ENCODE data around the gene RIPOR3. TPM values are rescaled to one million over a fixed set of nuclear protein-coding genes. Genes with fewer than 3 reads are reported as not detected.

The RIPOR3 gene
- polyA plus RNA-seq, 1 donor: 9.3 TPM

DNA sequence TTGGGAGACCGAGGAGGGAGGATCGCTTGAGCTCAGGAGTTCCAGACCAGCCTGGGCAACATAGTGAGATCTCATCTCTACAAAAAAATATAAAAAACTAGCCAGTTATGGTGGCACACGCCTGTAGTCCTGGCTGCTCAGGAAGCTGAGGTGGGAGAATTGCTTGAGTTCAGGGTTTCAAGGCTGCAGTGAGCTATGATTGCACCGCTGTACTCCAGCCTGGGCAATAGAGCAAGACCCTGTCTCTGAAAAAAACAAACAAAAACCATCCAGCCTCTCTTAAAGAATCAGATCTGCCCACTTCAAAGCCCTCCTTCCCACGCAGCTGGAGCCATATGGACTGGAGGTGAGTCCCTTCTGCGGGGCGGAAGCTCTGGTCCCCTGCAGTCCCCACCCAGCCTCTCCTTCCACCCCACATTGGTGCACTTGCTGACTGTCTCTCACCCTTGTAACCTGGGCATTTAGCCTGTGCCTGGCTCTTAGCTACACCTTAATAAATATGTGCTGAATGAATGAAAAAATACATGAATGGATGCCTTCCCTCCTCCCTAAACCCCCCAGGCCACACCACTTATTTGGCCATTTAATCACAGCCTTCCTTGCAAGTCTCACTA, 32.9 kb upstream of the RIPOR3 start:
- H3K4me1 ChIP-seq (ENCODE audit: control insufficient read depth, insufficient read depth, low read length): peaks cover 37% of the 10 kb centered on the region
- WGBS (ENCODE audit: insufficient coverage, low lambda C conversion rate): no CpG with 5 or more reads among the region's 7 CpGs
- no peaks in the 10 kb centered on the region for H3K27me3 ChIP-seq (ENCODE audit: control insufficient read depth, insufficient read depth, low read length)
- no peak for DNase-seq
- peak overlapping the region; percentile 11 for H3K27ac ChIP-seq (ENCODE audit: low read length)
- H3K4me3 ChIP-seq (ENCODE audit: low read length): no peak overlapping the region
- H3K36me3 ChIP-seq (ENCODE audit: control insufficient read depth, insufficient read depth, low read length): no peaks in the 10 kb centered on the region
- no peaks in the 10 kb centered on the region for H3K9me3 ChIP-seq (ENCODE audit: control insufficient read depth, low read depth, low read length)

DNA sequence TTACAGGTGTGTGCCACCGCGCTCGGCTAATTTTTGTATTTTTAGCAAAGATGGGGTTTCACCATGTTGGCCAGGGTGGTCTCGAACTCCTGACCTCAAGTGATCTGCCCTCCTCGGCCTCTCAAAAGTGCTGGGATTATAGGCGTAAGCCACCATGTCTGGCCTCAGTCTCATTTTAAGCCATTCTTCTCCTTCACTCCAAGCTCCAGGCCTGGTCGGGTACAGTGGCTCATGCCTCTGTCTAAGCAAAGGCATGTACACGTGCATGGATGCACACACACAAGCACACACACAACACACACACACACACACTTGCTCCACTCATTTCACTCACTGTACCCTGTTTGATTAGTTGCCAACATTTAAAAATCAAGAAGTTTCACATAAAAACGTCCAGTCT, 32.3 kb upstream of the RIPOR3 start:
- no CpG with 5 or more reads among the region's 9 CpGs for WGBS (ENCODE audit: insufficient coverage, low lambda C conversion rate)
- Histone ChIP-seq H3K27ac (ENCODE audit: low read length) (no peak overlapping the region), H3K36me3 (ENCODE audit: control insufficient read depth, insufficient read depth, low read length) (no peaks in the 10 kb centered on the region), H3K27me3 (ENCODE audit: control insufficient read depth, insufficient read depth, low read length) (no peaks in the 10 kb centered on the region), H3K4me3 (ENCODE audit: low read length) (no peak overlapping the region), H3K4me1 (ENCODE audit: control insufficient read depth, insufficient read depth, low read length) (peaks cover 31% of the 10 kb centered on the region), H3K9me3 (ENCODE audit: control insufficient read depth, low read depth, low read length) (no peaks in the 10 kb centered on the region)
- DNase-seq: no peak

DNA sequence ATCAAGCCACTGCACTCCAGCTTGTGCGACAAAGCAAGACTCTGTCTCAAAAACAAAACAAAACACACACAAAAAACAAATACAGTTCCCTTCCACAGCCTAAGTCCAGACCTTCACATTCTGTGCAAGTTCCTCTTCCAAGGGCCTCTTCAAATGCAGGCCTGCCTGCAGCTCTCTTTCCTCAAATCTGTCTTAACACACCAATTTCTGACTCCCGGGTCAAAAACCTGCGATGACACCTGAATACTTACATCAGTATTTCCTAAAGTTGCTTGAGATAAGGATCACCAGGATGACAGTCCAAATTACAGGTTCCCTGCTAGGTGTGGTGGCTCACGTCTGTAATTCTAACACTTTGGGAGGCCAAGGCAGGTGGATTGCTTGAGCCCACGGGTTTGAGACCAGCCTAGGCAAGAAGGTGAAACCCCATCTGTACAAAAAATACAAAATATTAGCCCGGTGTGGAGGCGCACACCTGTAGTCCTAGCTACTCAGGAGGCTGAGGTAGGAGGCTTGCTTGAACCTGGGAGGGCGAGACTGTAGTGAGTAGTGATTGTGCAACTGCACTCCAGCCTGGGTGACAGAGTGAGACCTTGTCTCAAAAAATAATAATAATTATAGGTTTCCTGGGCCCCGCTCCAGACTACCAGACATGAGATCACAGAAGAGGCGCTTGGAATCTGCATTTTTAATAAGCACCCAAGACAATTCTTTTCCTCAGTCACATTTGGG, 31.2 kb upstream of the RIPOR3 start:
- no peaks in the 10 kb centered on the region for H3K9me3 ChIP-seq (ENCODE audit: control insufficient read depth, low read depth, low read length)
- H3K36me3 ChIP-seq (ENCODE audit: control insufficient read depth, insufficient read depth, low read length): no peaks in the 10 kb centered on the region
- no peak overlapping the region for H3K27ac ChIP-seq (ENCODE audit: low read length)
- peaks cover 24% of the 10 kb centered on the region for H3K4me1 ChIP-seq (ENCODE audit: control insufficient read depth, insufficient read depth, low read length)
- H3K4me3 ChIP-seq (ENCODE audit: low read length): no peak overlapping the region
- no peaks in the 10 kb centered on the region for H3K27me3 ChIP-seq (ENCODE audit: control insufficient read depth, insufficient read depth, low read length)
- no peak for DNase-seq
- 100% methylated on average over 3 of the region's 10 CpGs for WGBS (ENCODE audit: insufficient coverage, low lambda C conversion rate)

DNA sequence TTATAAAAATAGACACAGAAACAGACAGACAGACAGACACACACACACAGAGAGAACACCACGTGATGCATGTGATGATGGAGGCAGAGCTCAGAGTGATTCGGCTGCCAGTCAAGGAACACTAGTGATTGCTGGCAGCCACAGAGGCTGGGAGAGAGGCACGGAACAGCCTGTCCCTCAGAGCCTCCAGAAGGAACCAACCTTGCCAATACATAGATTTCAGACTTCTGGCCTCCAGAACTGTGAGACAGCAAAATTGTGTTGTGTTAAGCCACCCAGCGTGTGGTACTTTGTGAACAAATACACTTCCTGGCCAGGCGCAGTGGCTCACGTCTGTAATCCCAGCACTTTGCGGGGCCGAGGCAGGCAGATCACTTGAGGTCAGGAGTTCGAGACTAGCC, 30.5 kb upstream of the RIPOR3 start:
- H3K4me3 ChIP-seq (ENCODE audit: low read length): no peak overlapping the region
- DNase-seq: no peak
- no peak overlapping the region for H3K27ac ChIP-seq (ENCODE audit: low read length)
- no peaks in the 10 kb centered on the region for H3K36me3 ChIP-seq (ENCODE audit: control insufficient read depth, insufficient read depth, low read length)
- no CpG with 5 or more reads among the region's 9 CpGs for whole genome bisulfite sequencing (ENCODE audit: insufficient coverage, low lambda C conversion rate)
- peaks cover 17% of the 10 kb centered on the region for H3K4me1 ChIP-seq (ENCODE audit: control insufficient read depth, insufficient read depth, low read length)
- H3K9me3 ChIP-seq (ENCODE audit: control insufficient read depth, low read depth, low read length): no peaks in the 10 kb centered on the region
- no peaks in the 10 kb centered on the region for H3K27me3 ChIP-seq (ENCODE audit: control insufficient read depth, insufficient read depth, low read length)

DNA sequence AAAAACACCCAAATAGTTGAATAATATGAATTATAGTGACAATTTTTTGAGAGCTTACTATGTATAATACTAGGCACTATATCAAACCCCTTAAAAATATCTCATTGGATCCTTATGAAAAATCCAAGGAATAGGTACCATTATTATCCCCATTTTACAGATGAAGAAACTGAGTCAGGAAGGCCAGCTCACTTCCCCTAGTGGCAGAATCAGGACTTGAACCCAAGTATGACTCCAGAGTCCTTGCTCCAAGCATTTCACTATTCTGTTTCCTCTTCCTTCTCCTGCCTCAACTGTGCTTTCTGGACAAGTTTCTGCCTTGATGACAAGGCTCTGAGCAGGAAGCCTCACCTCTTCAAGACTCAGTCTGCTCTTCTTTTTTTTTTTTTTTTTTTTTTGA, 29.2 kb upstream of the RIPOR3 start:
- DNase-seq: no peak
- H3K27ac ChIP-seq (ENCODE audit: low read length): no peak overlapping the region
- no peak overlapping the region for H3K4me3 ChIP-seq (ENCODE audit: low read length)
- no peaks in the 10 kb centered on the region for H3K27me3 ChIP-seq (ENCODE audit: control insufficient read depth, insufficient read depth, low read length)
- H3K9me3 ChIP-seq (ENCODE audit: control insufficient read depth, low read depth, low read length): no peaks in the 10 kb centered on the region
- no peaks in the 10 kb centered on the region for H3K36me3 ChIP-seq (ENCODE audit: control insufficient read depth, insufficient read depth, low read length)
- peaks cover 10% of the 10 kb centered on the region for H3K4me1 ChIP-seq (ENCODE audit: control insufficient read depth, insufficient read depth, low read length)

DNA sequence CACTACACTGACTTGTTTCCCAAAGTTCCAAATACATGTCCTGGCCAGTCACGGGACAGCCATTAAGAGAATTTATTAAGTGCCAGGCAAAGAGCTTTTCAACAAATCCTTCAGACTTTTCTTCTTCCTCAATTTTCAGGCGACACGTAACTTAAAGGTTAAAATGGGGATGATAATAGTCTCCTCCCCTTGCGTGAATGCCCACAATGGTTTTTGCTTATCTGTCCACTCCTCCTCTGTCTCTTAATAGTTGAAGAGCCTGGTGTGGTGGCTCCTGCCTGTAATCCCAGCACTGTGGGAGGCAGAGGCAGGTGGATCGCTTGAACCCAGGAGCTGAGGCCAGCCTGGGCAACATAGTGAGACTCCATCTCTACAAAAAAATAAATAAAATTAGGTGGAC, 28.7 kb upstream of the RIPOR3 start:
- no peak for DNase-seq
- WGBS (ENCODE audit: insufficient coverage, low lambda C conversion rate): 80% methylated on average over 3 of the region's 5 CpGs

DNA sequence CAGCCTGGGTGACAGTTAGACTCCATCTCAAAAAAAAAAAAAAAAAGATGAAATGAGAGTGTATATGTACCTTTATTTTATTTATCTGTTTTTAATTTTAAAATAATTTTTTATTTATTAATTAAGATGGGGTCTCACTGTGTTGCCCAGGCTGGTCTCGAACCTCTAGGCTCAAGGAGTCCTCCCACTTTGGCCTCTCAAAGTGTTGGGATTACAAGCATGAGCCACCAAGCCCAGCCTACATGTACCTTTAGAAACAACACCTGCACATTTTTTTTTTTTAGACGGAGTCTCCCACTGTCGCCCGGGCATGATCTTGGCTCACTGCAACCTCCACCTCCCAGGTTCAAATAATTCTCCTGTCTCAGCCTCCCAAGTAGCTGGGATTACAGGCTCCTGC, 28.0 kb upstream of the RIPOR3 start:
- Histone ChIP-seq H3K27me3 (ENCODE audit: control insufficient read depth, insufficient read depth, low read length) (no peaks in the 10 kb centered on the region), H3K9me3 (ENCODE audit: control insufficient read depth, low read depth, low read length) (no peaks in the 10 kb centered on the region), H3K27ac (ENCODE audit: low read length) (no peak overlapping the region), H3K4me1 (ENCODE audit: control insufficient read depth, insufficient read depth, low read length) (no peaks in the 10 kb centered on the region), H3K4me3 (ENCODE audit: low read length) (no peak overlapping the region), H3K36me3 (ENCODE audit: control insufficient read depth, insufficient read depth, low read length) (no peaks in the 10 kb centered on the region)
- no CpG with 5 or more reads among the region's 4 CpGs for WGBS (ENCODE audit: insufficient coverage, low lambda C conversion rate)
- DNase-seq: no peak

More for the DNA sequence above, 28.7 kb upstream of the RIPOR3 start:
- Histone ChIP-seq H3K36me3 (ENCODE audit: control insufficient read depth, insufficient read depth, low read length) (no peaks in the 10 kb centered on the region), H3K27ac (ENCODE audit: low read length) (no peak overlapping the region), H3K4me1 (ENCODE audit: control insufficient read depth, insufficient read depth, low read length) (peaks cover 6% of the 10 kb centered on the region), H3K4me3 (ENCODE audit: low read length) (no peak overlapping the region), H3K27me3 (ENCODE audit: control insufficient read depth, insufficient read depth, low read length) (no peaks in the 10 kb centered on the region), H3K9me3 (ENCODE audit: control insufficient read depth, low read depth, low read length) (no peaks in the 10 kb centered on the region)

DNA sequence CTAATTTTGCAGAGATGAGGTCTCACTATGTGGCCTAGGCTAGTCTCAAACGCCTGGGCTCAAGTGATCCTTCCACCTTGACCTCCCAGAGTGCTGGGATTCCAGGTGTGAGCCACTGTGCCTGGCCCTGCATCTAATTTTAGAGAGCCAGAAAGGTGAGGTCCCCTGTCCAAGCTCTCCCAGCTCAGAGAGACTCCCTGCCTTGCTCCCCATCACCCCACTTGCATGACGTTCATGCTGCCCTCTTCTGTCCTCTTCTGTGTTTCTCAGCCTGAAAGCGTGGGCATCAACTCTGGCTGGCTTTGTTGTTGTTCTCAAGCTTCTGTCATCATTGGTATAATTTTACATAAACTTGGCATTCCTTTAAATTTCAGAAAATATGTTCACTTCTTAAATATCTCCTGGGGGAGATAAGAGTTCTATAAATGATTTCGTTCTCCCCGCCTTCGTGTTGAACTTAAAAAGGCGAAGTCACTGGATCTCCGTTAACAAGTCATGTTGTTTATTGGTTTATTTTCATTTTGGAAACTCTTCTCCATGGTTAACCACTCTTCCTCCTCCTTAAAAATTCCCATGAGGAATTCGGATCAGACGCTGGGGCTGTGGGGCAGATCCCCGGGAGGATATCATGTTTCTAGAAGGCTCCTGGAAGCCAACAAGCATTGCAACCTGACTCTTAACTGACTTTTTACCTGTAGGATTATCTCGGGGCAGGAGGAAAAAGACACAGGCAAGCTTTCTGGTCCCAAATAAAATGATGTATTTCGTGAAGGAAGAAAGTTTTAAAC, 26.8 kb upstream of the RIPOR3 start:
- DNase-seq: no peak
- no peak overlapping the region for H3K27ac ChIP-seq (ENCODE audit: low read length)
- WGBS (ENCODE audit: insufficient coverage, low lambda C conversion rate): 59% methylated on average over 3 of the region's 13 CpGs

DNA sequence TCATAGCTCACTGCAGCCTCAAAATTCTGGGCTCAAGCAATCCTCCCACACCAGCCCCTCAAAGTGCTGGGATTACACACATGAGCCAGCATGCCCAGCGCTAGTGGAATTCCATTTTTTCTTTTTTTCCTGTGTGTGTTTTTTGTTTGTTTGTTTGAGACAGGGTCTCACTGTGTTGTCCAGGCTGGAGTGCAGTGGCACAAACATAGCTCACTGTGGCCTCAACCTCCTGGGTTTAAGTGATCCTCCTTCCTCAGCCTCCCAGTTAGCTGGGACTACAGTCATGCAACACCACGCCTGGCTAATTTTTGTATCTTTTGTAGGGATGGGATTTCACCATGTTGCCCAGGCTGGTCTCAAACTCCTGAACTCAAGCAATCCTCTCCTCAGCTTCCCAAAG, 26.0 kb upstream of the RIPOR3 start:
- Histone ChIP-seq H3K36me3 (ENCODE audit: control insufficient read depth, insufficient read depth, low read length) (no peaks in the 10 kb centered on the region), H3K4me3 (ENCODE audit: low read length) (no peak overlapping the region), H3K27me3 (ENCODE audit: control insufficient read depth, insufficient read depth, low read length) (no peaks in the 10 kb centered on the region), H3K9me3 (ENCODE audit: control insufficient read depth, low read depth, low read length) (no peaks in the 10 kb centered on the region), H3K27ac (ENCODE audit: low read length) (no peak overlapping the region), H3K4me1 (ENCODE audit: control insufficient read depth, insufficient read depth, low read length) (no peaks in the 10 kb centered on the region)
- DNase-seq: no peak
- WGBS (ENCODE audit: insufficient coverage, low lambda C conversion rate): no CpG with 5 or more reads among the region's 2 CpGs

More for the DNA sequence above, 26.8 kb upstream of the RIPOR3 start:
- no peaks in the 10 kb centered on the region for H3K27me3 ChIP-seq (ENCODE audit: control insufficient read depth, insufficient read depth, low read length)
- H3K36me3 ChIP-seq (ENCODE audit: control insufficient read depth, insufficient read depth, low read length): no peaks in the 10 kb centered on the region
- H3K4me3 ChIP-seq (ENCODE audit: low read length): no peak overlapping the region
- no peaks in the 10 kb centered on the region for H3K4me1 ChIP-seq (ENCODE audit: control insufficient read depth, insufficient read depth, low read length)
- H3K9me3 ChIP-seq (ENCODE audit: control insufficient read depth, low read depth, low read length): no peaks in the 10 kb centered on the region

DNA sequence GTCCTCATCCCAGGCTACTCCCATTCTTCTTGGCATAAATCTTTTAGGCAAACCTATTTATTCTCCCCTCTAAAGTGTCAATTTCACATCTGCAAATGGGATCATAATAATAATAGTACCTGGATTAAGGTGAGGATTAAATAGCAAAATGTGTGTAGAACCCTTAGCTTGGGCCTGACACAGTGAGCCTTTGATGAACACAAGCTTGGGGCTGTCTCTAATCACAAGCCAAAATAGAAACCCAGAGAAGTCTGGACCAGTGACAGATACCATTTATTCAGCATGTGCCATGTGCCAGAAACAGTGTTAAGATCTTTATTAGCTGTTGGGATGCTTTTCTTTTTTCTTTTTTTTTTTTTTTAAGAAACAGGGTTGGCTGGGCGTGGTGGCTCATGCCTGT, 25.2 kb upstream of the RIPOR3 start:
- WGBS (ENCODE audit: insufficient coverage, low lambda C conversion rate): no CpG with 5 or more reads among the region's 1 CpG
- Histone ChIP-seq H3K9me3 (ENCODE audit: control insufficient read depth, low read depth, low read length) (no peaks in the 10 kb centered on the region), H3K27me3 (ENCODE audit: control insufficient read depth, insufficient read depth, low read length) (no peaks in the 10 kb centered on the region), H3K4me3 (ENCODE audit: low read length) (no peak overlapping the region), H3K4me1 (ENCODE audit: control insufficient read depth, insufficient read depth, low read length) (no peaks in the 10 kb centered on the region), H3K27ac (ENCODE audit: low read length) (no peak overlapping the region), H3K36me3 (ENCODE audit: control insufficient read depth, insufficient read depth, low read length) (no peaks in the 10 kb centered on the region)
- no peak for DNase-seq

All from large intestine (tissue), 3 donors.